ENCODE measurements around the gene RASGEF1B. TPM values are rescaled to one million over a fixed set of nuclear protein-coding genes. Genes with fewer than 3 reads are reported as not detected.

Gene RASGEF1B
- total RNA-seq, 4 donors from 2014 or later = 0.77 to 25.9 (median 12.2) TPM

- H3K27ac ChIP-seq = no peak overlapping the region
- TF ChIP-seq CTCF (IDR thresholded peaks at IDR 0.05) (no peak), POLR2A (IDR thresholded peaks at IDR 0.05) (no peak)
- no peaks in the 10 kb centered on the region for H3K9me3 ChIP-seq
- no peak overlapping the region for H3K4me3 ChIP-seq
- H3K27me3 ChIP-seq = no peaks in the 10 kb centered on the region
- DNase-seq = no peak
- intact Hi-C loops (cut with DNase I; ENCODE audit: low total_unique reads) = loop anchor here (5.0 kb wide), 1 partner anchor 392 kb away; no protein-coding TSS in a partner anchor
- no peaks in the 10 kb centered on the region for H3K4me1 ChIP-seq
- no peaks in the 10 kb centered on the region for H3K36me3 ChIP-seq
Observed at GRCh38 chr4:81454948-81455347, 16.8 kb downstream of the RASGEF1B start.

GRCh38 chr4:81454499-81454898 is 17.2 kb downstream of the RASGEF1B start:
- Histone ChIP-seq H3K27ac (no peak overlapping the region), H3K9me3 (no peaks in the 10 kb centered on the region), H3K4me3 (no peak overlapping the region), H3K27me3 (no peaks in the 10 kb centered on the region), H3K36me3 (no peaks in the 10 kb centered on the region), H3K4me1 (no peaks in the 10 kb centered on the region)
- intact Hi-C loops (cut with DNase I; ENCODE audit: low total_unique reads) = no loop called here
- no peak for DNase-seq
- no peak for TF ChIP-seq CTCF (IDR thresholded peaks at IDR 0.05)
- TF ChIP-seq POLR2A (IDR thresholded peaks at IDR 0.05) = no peak

GRCh38 chr4:81453024-81453423 is 18.7 kb downstream of the RASGEF1B start:
- intact Hi-C loops (cut with DNase I; ENCODE audit: low total_unique reads) = no loop called here
- Histone ChIP-seq H3K4me1 (no peaks in the 10 kb centered on the region), H3K9me3 (no peaks in the 10 kb centered on the region), H3K27me3 (no peaks in the 10 kb centered on the region), H3K27ac (no peak overlapping the region), H3K36me3 (no peaks in the 10 kb centered on the region), H3K4me3 (no peak overlapping the region)
- TF ChIP-seq CTCF (IDR thresholded peaks at IDR 0.05) (no peak), POLR2A (IDR thresholded peaks at IDR 0.05) (no peak)
- no peak for DNase-seq

- intact Hi-C loops (cut with DNase I; ENCODE audit: low total_unique reads) = no loop called here
- no peaks in the 10 kb centered on the region for H3K4me1 ChIP-seq
- H3K27me3 ChIP-seq = no peaks in the 10 kb centered on the region
- no peak for TF ChIP-seq POLR2A (IDR thresholded peaks at IDR 0.05)
- no peak for TF ChIP-seq CTCF (IDR thresholded peaks at IDR 0.05)
- no peak overlapping the region for H3K27ac ChIP-seq
- no peak overlapping the region for H3K4me3 ChIP-seq
- H3K9me3 ChIP-seq = no peaks in the 10 kb centered on the region
- DNase-seq = no peak
- H3K36me3 ChIP-seq = no peaks in the 10 kb centered on the region
Observed at GRCh38 chr4:81452452-81453006, 19.2 kb downstream of the RASGEF1B start.

- Histone ChIP-seq H3K27ac (no peak overlapping the region), H3K27me3 (no peaks in the 10 kb centered on the region), H3K9me3 (no peaks in the 10 kb centered on the region), H3K4me3 (no peak overlapping the region), H3K4me1 (no peaks in the 10 kb centered on the region), H3K36me3 (no peaks in the 10 kb centered on the region)
- no peak for DNase-seq
- no peak for TF ChIP-seq CTCF (IDR thresholded peaks at IDR 0.05)
- no peak for TF ChIP-seq POLR2A (IDR thresholded peaks at IDR 0.05)
- intact Hi-C loops (cut with DNase I; ENCODE audit: low total_unique reads) = no loop called here
Observed at GRCh38 chr4:81449015-81449414, 22.7 kb downstream of the RASGEF1B start.

Measured in uterus (tissue), 4 donors.